Keratinocyte (primary cell): ENCODE measurements around the gene C9orf43.

Experiments used
- CTCF ChIP-seq, 3 experiments: IDR thresholded peaks in 1 of 3; conservative IDR thresholded peaks in 1 of 3; optimal IDR thresholded peaks in 1 of 3; 2 replicates in 2 of 3; 3 replicates in 1 of 3; pipeline versions ENCODE3 to v1.5.1; 2011; ENCODE audit warnings: low read length in 3 of 3, mild to moderate bottlenecking in 3 of 3, moderate library complexity in 2 of 3, control low read depth in 1 of 3, inconsistent platforms in 1 of 3; ENCODE audit not compliant: insufficient read depth in 2 of 3; ENCODE audit errors: extremely low read depth in 1 of 3
- EZH2 ChIP-seq: IDR thresholded peaks from one replicate; pipeline ENCODE4 v1.6.1; 2012; ENCODE audit warnings: inconsistent platforms, mild to moderate bottlenecking, low read length, moderate library complexity

- no peak for TF ChIP-seq CTCF (optimal IDR thresholded peaks at IDR 0.05 in 1 of 3, IDR thresholded peaks at IDR 0.05 in 1 of 3, conservative IDR thresholded peaks at IDR 0.05 in 1 of 3; ENCODE audit: extremely low read depth in 1 of 3, insufficient read depth in 2 of 3, low read length in 3 of 3)
- TF ChIP-seq EZH2 = no peak
These were observed 66.5 kb downstream of the C9orf43 start for GRCh38 chr9:113477058-113477457.
